ENCODE data around the gene MAP4. TPM values are rescaled to one million over a fixed set of nuclear protein-coding genes. Genes with fewer than 3 reads are reported as not detected.

Gene MAP4
- polyA plus RNA-seq, 3 donors: 6.2 to 24.1 (median 18.4) TPM

- H3K4me2 ChIP-seq (replicated peaks; ENCODE audit: extremely low read depth, low read length, poor library complexity, severe bottlenecking): no peak overlapping the region
- no peak overlapping the region for H3K27ac Mint-ChIP-seq
- H4K20me1 ChIP-seq (ENCODE audit: insufficient read depth, low read length): peaks cover 19% of the 10 kb centered on the region
Observed at GRCh38 chr3:48015431-48016180, 610 bp downstream of the MAP4 start.

GRCh38 chr3:48014358-48014757 lies 1.9 kb downstream of the MAP4 start:
- no peak overlapping the region for H3K9ac ChIP-seq (ENCODE audit: insufficient read depth, low read length, poor library complexity, severe bottlenecking)
- DNase-seq: no peak
- 75% methylated on average over 2 of the region's 2 CpGs for WGBS (ENCODE audit: insufficient coverage)
- H3K9me3 ChIP-seq (replicated peaks in 1 of 2; ENCODE audit: control insufficient read depth in 1 of 2, insufficient read depth in 1 of 2, low read length in 2 of 2): no peaks in the 10 kb centered on the region
- Mint-ChIP-seq H3K27me3 (ENCODE audit: low read depth in 3 of 3) (no peaks in the 10 kb centered on the region), H3K27ac (no peak overlapping the region), H3K36me3 (peaks cover 5 to 12% of the 10 kb centered on the region in 2 donors), H3K4me3 (no peak overlapping the region), H3K9me3 (no peaks in the 10 kb centered on the region), H3K4me1 (peaks cover 15% of the 10 kb centered on the region)
- H2AFZ ChIP-seq (ENCODE audit: insufficient read depth, low read depth, low read length, poor library complexity, severe bottlenecking): no peak overlapping the region
- no peak overlapping the region for H3K27ac ChIP-seq (ENCODE audit: low read depth in 1 of 2, low read length in 2 of 2)
- intact Hi-C loops (cut with micrococcal nuclease): no loop called here
- peaks cover 0 to 4% of the 10 kb centered on the region in 2 donors for H3K36me3 ChIP-seq (replicated peaks in 1 of 2; ENCODE audit: control insufficient read depth in 1 of 2, insufficient read depth in 2 of 2, low read length in 2 of 2)
- peaks cover 0 to 5% of the 10 kb centered on the region in 2 donors for H3K4me1 ChIP-seq (ENCODE audit: control insufficient read depth in 1 of 2, insufficient read depth in 2 of 2, low read length in 2 of 2)
- H3K79me2 ChIP-seq (ENCODE audit: insufficient read depth, low read length): peaks cover 5% of the 10 kb centered on the region
- H3K4me3 ChIP-seq (replicated peaks in 1 of 3; ENCODE audit: low read depth in 2 of 3, low read length in 3 of 3): no peak overlapping the region
- H4K20me1 ChIP-seq (ENCODE audit: insufficient read depth, low read length): peaks cover 19% of the 10 kb centered on the region
- no peak for TF ChIP-seq CTCF (IDR thresholded peaks at IDR 0.05)
- H3K27me3 ChIP-seq (ENCODE audit: control insufficient read depth in 2 of 2, insufficient read depth in 2 of 2, low read length in 2 of 2): no peaks in the 10 kb centered on the region
- H3K4me2 ChIP-seq (replicated peaks; ENCODE audit: extremely low read depth, low read length, poor library complexity, severe bottlenecking): no peak overlapping the region

More at GRCh38 chr3:48015431-48016180, 610 bp downstream of the MAP4 start:
- H3K4me1 Mint-ChIP-seq: peaks cover 15% of the 10 kb centered on the region
- H3K4me3 ChIP-seq (replicated peaks in 1 of 3; ENCODE audit: low read depth in 2 of 3, low read length in 3 of 3): no peak overlapping the region
- intact Hi-C loops (cut with micrococcal nuclease): no loop called here
- peaks cover 5% of the 10 kb centered on the region for H3K79me2 ChIP-seq (ENCODE audit: insufficient read depth, low read length)
- no peaks in the 10 kb centered on the region for H3K9me3 Mint-ChIP-seq
- no peaks in the 10 kb centered on the region for H3K27me3 Mint-ChIP-seq (ENCODE audit: low read depth in 3 of 3)
- no peak overlapping the region for H3K4me3 Mint-ChIP-seq
- H3K36me3 Mint-ChIP-seq: peaks cover 6 to 12% of the 10 kb centered on the region in 2 donors
- no peak overlapping the region for H2AFZ ChIP-seq (ENCODE audit: insufficient read depth, low read depth, low read length, poor library complexity, severe bottlenecking)
- H3K27ac ChIP-seq (ENCODE audit: low read depth in 1 of 2, low read length in 2 of 2): no peak overlapping the region
- no peak for TF ChIP-seq CTCF (IDR thresholded peaks at IDR 0.05)
- no CpG with 5 or more reads among the region's 3 CpGs for WGBS (ENCODE audit: insufficient coverage)
- no peaks in the 10 kb centered on the region for H3K27me3 ChIP-seq (ENCODE audit: control insufficient read depth in 2 of 2, insufficient read depth in 2 of 2, low read length in 2 of 2)
- peaks cover 0 to 5% of the 10 kb centered on the region in 2 donors for H3K4me1 ChIP-seq (ENCODE audit: control insufficient read depth in 1 of 2, insufficient read depth in 2 of 2, low read length in 2 of 2)
- H3K36me3 ChIP-seq (replicated peaks in 1 of 2; ENCODE audit: control insufficient read depth in 1 of 2, insufficient read depth in 2 of 2, low read length in 2 of 2): peaks cover 0 to 4% of the 10 kb centered on the region in 2 donors
- H3K9me3 ChIP-seq (replicated peaks in 1 of 2; ENCODE audit: control insufficient read depth in 1 of 2, insufficient read depth in 1 of 2, low read length in 2 of 2): no peaks in the 10 kb centered on the region
- DNase-seq: no peak
- no peak overlapping the region for H3K9ac ChIP-seq (ENCODE audit: insufficient read depth, low read length, poor library complexity, severe bottlenecking)

Measured in CD14-positive monocyte (primary cell).